ENCODE data around the gene LNX2.

- TF ChIP-seq JUND (IDR thresholded peaks at IDR 0.05) (peak; percentile 57), CTCF (IDR thresholded peaks at IDR 0.05 in 2 of 3, conservative IDR thresholded peaks at IDR 0.05 in 1 of 3; ENCODE audit: borderline replicate concordance in 1 of 3, insufficient read depth in 1 of 3, low read depth in 2 of 3, low read length in 2 of 3) (no peak), POLR2A (IDR thresholded peaks at IDR 0.05; ENCODE audit: borderline replicate concordance, extremely low read depth, insufficient read depth, insufficient read length) (no peak), ZBTB33 (IDR thresholded peaks at IDR 0.05; ENCODE audit: extremely low read depth, insufficient replicate concordance, low read length) (no peak), EZH2phosphoT487 (IDR thresholded peaks at IDR 0.05; ENCODE audit: borderline replicate concordance) (no peak), POLR2AphosphoS5 (IDR thresholded peaks at IDR 0.05; ENCODE audit: low read depth, low read length) (no peak), MAX (IDR thresholded peaks at IDR 0.05) (no peak), EZH2 (IDR thresholded peaks at IDR 0.05) (no peak), CEBPB (IDR thresholded peaks at IDR 0.05; ENCODE audit: low read depth) (no peak), RAD21 (IDR thresholded peaks at IDR 0.05; ENCODE audit: low read depth) (no peak), EGR1 (IDR thresholded peaks at IDR 0.05; ENCODE audit: low read depth) (no peak), REST (IDR thresholded peaks at IDR 0.05; ENCODE audit: low read depth) (no peak), ZNF274 (IDR thresholded peaks at IDR 0.05; ENCODE audit: low read depth, low read length) (no peak), SP1 (IDR thresholded peaks at IDR 0.05; ENCODE audit: low read depth) (no peak)
These were observed 20.3 kb downstream of the LNX2 start for GRCh38 chr13:27599845-27600553.
